GM13976 (cell line): ENCODE measurements around the gene ST13.
"Not testable (repeated sequence)": the region's sequence is repeated elsewhere in the genome, so short reads cannot be mapped to it uniquely, and the experiment has no call there.

Experiments used
- DNase-seq: peaks from one replicate; pipeline ENCODE4 v3.0.0; 2012; ENCODE audit warnings: low spot score
- in situ Hi-C: fragments of 300-500 bp; cut with MboI; formaldehyde crosslinking; loops from one replicate; pipeline ENCODE4 v1.12.0; 2022; ENCODE audit warnings: low sequenced_read_pairs, mixed read lengths, inconsistent platforms; ENCODE audit not compliant: unreplicated experiment
- TF ChIP-seq, protein P1 (sequence below): IDR thresholded peaks from 2 replicates; pipeline ENCODE4 v1.5.1; 2012; ENCODE audit warnings: borderline replicate concordance, mild to moderate bottlenecking; ENCODE audit not compliant: insufficient read depth; ENCODE audit errors: extremely low read depth, missing control alignments, control extremely low read depth

Gene ST13

DNA sequence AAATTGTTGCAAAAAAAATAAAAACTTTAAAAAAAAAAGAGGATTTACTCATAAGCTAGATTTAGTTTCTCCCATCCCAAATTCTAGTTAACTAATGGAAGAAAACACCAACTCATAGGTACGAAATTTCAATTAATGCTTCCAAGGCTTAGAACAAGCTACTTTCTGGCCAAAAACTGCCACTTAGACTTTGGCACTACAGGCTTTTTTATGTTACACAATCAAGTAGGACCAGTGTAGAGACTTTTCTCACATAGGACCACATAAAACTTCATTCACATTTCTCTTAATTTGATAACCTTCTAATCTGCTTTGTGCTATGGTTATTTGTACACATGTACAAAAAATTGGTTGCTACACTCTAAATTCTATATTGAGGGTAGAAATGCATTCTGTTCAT is 3.1 kb downstream of the ST13 start:
- TF ChIP-seq, protein P1, sequence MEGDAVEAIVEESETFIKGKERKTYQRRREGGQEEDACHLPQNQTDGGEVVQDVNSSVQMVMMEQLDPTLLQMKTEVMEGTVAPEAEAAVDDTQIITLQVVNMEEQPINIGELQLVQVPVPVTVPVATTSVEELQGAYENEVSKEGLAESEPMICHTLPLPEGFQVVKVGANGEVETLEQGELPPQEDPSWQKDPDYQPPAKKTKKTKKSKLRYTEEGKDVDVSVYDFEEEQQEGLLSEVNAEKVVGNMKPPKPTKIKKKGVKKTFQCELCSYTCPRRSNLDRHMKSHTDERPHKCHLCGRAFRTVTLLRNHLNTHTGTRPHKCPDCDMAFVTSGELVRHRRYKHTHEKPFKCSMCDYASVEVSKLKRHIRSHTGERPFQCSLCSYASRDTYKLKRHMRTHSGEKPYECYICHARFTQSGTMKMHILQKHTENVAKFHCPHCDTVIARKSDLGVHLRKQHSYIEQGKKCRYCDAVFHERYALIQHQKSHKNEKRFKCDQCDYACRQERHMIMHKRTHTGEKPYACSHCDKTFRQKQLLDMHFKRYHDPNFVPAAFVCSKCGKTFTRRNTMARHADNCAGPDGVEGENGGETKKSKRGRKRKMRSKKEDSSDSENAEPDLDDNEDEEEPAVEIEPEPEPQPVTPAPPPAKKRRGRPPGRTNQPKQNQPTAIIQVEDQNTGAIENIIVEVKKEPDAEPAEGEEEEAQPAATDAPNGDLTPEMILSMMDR = no peak
- DNase-seq = no peak
- in situ Hi-C loops = no loop called here

DNA sequence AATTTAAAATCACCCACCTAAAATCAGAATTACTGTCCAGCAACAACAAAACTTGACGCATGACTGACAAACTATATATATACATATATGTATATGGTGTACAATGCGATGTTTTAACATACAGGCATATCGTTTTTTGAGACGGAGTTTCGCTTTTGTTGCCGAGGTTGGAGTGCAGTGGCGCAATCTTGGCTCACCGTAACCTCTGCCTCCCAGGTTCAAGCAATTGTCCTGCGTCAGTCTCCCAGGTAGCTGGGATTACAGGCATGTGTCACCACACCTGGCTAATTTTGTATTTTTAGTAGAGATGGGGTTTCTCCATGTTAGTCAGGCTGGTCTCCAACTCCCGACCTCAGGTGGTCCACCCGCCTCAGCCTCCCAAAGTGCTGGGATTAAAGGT is 10.6 kb downstream of the ST13 start:
- DNase-seq, in situ Hi-C loops: not testable (repeated sequence)

DNA sequence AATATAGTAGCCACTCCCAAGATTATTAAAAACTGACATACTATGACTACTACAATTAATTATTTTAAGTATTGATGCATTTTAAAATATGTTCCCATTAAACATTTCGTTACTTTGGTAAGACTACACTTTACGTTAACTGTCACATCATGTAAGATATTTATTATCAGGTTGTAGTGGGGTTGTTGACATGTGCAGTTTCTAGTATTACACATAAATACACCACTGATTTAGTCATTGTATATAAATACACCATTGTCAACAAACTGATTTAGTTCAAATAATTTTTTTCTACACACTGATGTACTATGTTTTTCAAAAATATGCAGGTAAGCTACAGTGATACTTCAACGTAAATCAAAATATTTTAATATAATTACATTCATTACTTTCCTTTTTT is 11.5 kb downstream of the ST13 start:
- in situ Hi-C loops = no loop called here
- TF ChIP-seq, protein P1 = no peak
- no peak for DNase-seq

DNA sequence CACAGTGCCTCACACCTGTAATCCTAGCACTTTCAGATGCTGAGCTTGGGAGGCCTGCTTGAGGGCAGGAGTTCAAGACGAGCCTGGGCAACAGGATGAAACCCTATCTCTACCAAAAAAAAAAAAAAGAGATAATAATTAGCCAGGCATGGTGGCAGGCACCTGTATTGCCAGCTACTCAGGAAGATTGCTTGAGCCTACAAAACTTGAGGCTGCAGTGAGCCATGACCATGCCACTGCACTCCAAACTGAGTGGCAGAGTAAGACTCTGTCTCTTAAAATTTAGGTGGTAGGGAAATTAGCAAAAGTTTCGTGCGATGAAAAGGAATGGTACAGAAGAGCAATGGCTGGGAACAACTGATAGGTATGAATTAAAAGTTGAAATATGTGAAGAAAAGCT is 18.0 kb downstream of the ST13 start:
- no peak for DNase-seq
- in situ Hi-C loops = no loop called here
- TF ChIP-seq, protein P1 = no peak

DNA sequence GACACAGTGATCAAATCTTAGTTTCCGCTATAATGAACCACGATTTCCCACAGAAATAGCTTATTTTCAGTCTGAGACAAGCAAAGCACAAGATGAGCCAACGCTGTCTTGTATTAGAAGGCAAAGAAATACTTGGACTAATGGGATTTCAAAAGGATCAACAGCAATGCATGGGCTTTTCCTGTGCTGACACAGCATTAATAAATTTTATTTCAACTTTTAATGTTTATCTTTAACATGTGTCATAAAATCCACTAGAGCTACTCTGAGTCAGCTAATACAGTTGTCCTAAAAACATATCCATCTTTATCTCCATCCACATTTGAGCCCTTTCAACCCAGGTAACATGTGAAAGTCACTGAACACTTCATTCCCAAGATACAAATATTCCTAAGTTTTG is 21.8 kb downstream of the ST13 start:
- in situ Hi-C loops = no loop called here
- TF ChIP-seq, protein P1 = no peak
- no peak for DNase-seq

DNA sequence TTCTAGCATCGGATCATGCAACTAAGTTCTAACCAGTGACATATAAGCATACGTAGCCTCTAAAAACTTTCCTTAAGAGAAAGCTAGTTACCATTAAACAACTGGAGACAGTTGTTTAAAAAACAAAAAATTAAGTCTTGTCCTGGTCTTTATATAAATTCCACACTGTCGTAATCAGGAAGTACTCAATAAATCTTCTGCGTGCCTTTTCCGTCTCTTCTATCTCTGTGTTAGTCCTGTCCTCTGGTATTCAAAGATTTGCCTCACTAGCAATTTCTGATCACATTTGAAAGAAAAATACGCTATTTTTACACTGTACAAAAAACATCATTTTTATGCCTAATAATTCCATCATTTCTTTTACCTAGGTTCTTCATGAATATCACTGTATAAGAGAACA is 27.3 kb downstream of the ST13 start:
- in situ Hi-C loops = no loop called here
- TF ChIP-seq, protein P1 = no peak
- DNase-seq = no peak

DNA sequence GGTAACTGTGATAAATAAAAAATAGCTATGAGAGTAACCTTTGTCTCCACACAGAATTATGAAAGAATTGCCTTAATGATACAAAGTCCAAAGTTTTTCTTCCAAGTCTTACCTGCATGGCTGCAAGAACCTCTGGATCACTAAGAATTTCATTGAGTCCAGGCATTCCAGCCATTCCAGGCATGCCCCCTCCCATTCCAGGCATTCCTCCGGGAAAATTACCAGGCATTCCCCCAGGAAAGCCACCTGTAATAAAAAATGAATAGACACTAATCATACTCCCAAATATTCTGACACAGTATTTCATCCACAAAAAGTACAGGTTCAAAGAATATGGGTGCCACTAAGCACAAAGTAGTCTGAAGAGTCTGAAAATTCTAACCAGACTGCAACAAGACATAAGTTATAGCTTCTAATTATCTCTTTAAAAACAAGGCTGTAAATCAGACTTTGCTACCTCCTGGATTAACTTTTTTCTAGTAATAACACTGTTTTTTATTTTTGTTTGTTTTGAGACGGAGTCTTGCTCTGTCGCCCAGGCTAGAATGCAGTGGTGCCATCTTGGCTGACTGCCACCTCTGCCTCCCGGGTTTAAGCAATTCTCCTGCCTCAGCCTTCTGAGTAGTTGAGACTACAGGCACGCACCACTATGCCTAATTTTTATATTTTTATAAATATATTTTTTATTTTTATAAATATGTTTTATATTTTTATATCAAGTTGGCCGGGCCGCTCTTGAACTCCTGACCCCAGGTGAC is 29.3 kb downstream of the ST13 start:
- in situ Hi-C loops = no loop called here
- DNase-seq = no peak
- TF ChIP-seq, protein P1 = no peak

DNA sequence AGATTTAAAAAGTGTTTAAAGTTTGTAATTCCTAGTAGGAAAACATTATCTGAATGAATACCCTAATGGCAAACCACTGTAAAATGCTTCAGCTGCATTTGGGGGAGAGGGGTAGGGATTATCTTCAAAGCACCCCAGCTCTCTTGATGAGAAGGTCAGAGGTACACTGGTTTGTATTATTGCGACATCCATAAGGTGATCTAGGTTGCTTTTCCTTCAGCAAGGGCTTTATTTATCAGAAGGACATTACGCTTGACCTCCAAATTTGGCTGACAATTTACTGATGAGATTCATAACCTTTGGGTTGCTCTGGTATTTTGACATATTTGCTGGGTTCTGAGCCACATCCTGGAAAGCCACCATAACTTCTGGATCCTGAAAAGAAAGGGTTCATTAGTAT is 30.1 kb downstream of the ST13 start:
- in situ Hi-C loops, DNase-seq: not testable (repeated sequence)
